Hepatocyte (in vitro differentiated cells): Measurements from ENCODE around the gene VCL.

Experiments used
- CTCF ChIP-seq: fragments of 200-600 bp; sonication (generic); IDR thresholded peaks from 2 replicates; pipeline ENCODE4 v1.5.1; 2016; ENCODE audit warnings: antibody characterized with exemption, mild to moderate bottlenecking; ENCODE audit not compliant: poor library complexity
- EZH2phosphoT487 ChIP-seq: fragments of 200-600 bp; sonication (generic); IDR thresholded peaks from one replicate; pipeline ENCODE4 v1.6.1; 2018; ENCODE audit warnings: antibody characterized with exemption, mild to moderate bottlenecking, low read depth, moderate library complexity; ENCODE audit not compliant: unreplicated experiment, severe bottlenecking

DNA sequence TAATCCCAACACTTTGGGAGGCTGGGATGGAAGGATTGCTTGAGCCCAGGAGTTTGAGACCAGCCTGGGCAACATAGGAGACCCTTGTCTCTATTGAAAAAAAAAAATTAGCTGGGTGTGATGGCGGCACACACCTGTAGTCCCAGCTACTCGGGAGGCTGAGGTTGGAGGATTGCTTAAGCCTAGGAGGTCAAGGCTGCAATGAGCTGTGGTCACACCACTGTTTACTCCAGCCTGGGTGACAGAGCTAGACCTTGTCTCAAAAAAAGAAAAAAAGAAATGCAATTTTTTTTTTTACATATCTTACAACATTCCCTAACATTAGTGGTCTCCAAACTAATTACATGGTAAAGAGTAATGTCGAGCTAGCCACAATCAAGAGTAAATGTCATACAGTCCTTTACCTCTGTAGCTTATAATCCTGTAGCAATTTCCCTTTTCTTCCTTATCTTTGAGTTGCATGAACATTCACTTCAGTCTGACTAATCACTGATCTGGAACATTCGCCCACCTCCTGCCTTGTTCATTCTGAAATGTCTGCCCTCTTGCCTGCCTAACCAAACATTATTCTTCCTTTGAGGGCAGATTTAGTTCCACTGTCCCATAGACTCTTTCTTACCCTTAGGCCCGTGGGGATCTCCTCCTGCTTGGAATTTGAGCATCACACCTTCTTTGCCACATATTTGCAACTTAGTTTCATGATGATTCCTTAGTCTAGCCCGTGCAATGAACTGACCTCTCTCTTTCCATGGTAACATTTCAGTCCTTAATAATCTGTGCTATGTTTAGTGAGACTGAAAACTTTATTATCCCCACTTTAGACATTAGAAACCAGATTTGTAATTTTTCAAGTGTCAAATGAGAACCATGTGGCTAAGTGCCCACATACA is 4.8 kb upstream of the VCL start:
- no peak for TF ChIP-seq CTCF
- TF ChIP-seq EZH2phosphoT487: no peak
